Hepatic stellate cell (primary cell): Measurements from ENCODE around the gene WFIKKN2.

Experiments used
- DNase-seq: peaks from one replicate; pipeline ENCODE4 v3.0.0; 2011; ENCODE audit warnings: low spot score

Gene WFIKKN2

GRCh38 chr17:50836826-50837225 lies 1.4 kb downstream of the WFIKKN2 start:
- DNase-seq = no peak

- DNase-seq = no peak
Measured at GRCh38 chr17:50837286-50837979, 2.0 kb downstream of the WFIKKN2 start.

- no peak for DNase-seq
Measured at GRCh38 chr17:50837980-50838954, 2.9 kb downstream of the WFIKKN2 start.

GRCh38 chr17:50839591-50840310 lies 4.4 kb downstream of the WFIKKN2 start:
- DNase-seq = no peak

- no peak for DNase-seq
Measured at GRCh38 chr17:50840311-50840851, 5.0 kb downstream of the WFIKKN2 start.

- DNase-seq = no peak
Measured at GRCh38 chr17:50841277-50841948, 6.0 kb downstream of the WFIKKN2 start.

GRCh38 chr17:50841949-50842354 lies 6.6 kb downstream of the WFIKKN2 start:
- peak; percentile 88 for DNase-seq

GRCh38 chr17:50842506-50843149 lies 7.2 kb downstream of the WFIKKN2 start:
- DNase-seq = no peak

- no peak for DNase-seq
Measured at GRCh38 chr17:50843150-50843905, 7.9 kb downstream of the WFIKKN2 start.

- DNase-seq = no peak
Measured at GRCh38 chr17:50844117-50844700, 8.8 kb downstream of the WFIKKN2 start.

- DNase-seq = peak; percentile 57
Measured at GRCh38 chr17:50845240-50846147, 10.1 kb downstream of the WFIKKN2 start.

- no peak for DNase-seq
Measured at GRCh38 chr17:50847566-50847965, 12.2 kb downstream of the WFIKKN2 start.

GRCh38 chr17:50848039-50848438 lies 12.7 kb downstream of the WFIKKN2 start:
- no peak for DNase-seq

- no peak for DNase-seq
Measured at GRCh38 chr17:50848711-50849110, 13.3 kb downstream of the WFIKKN2 start.

- no peak for DNase-seq
Measured at GRCh38 chr17:50850640-50851039, 15.3 kb downstream of the WFIKKN2 start.

- no peak for DNase-seq
Measured at GRCh38 chr17:50853015-50853615, 17.7 kb downstream of the WFIKKN2 start.

GRCh38 chr17:50853781-50854180 lies 18.4 kb downstream of the WFIKKN2 start:
- no peak for DNase-seq

- no peak for DNase-seq
Measured at GRCh38 chr17:50855708-50856330, 20.4 kb downstream of the WFIKKN2 start.
